Adrenal gland (tissue), 12 donors: ENCODE measurements around the gene SRMS. TPM values are rescaled to one million over a fixed set of nuclear protein-coding genes. Genes with fewer than 3 reads are reported as not detected.

Experiments
- DNase-seq, 7 donors: peaks; one replicate each; pipeline ENCODE4 v3.0.0-alpha.2; 2019 to 2020
- H3K27ac ChIP-seq, 5 donors: fragments of 200-600 bp; sonication (generic) in 4 of 5; 1 replicate in 3 of 5; 2 replicates in 2 of 5; pipeline versions ENCODE4 v1.5.1 to v1.8.0; 2016 to 2020; ENCODE audit warnings: mild to moderate bottlenecking in 1 of 5
- H3K27me3 ChIP-seq: fragments of 200-600 bp; 2 replicates; pipeline ENCODE4 v1.8.0; 2021
- H3K36me3 ChIP-seq, 2 donors: fragments of 200-600 bp; replicated peaks in 1 of 2; 1 replicate in 1 of 2; 2 replicates in 1 of 2; pipeline versions ENCODE4 v1.5.1 to v1.8.0; 2018 to 2022
- H3K4me1 ChIP-seq, 2 donors: fragments of 200-600 bp; replicated peaks in 1 of 2; 1 replicate in 1 of 2; 2 replicates in 1 of 2; pipeline versions ENCODE4 v1.5.1 to v1.8.0; 2018 to 2021
- H3K4me3 ChIP-seq, 4 donors: fragments of 200-600 bp; sonication (generic) in 3 of 4; one replicate each; pipeline ENCODE4 v1.5.1; 2016 to 2018
- H3K9me3 ChIP-seq, 3 donors: fragments of 200-600 bp; sonication (generic) in 1 of 3; replicated peaks in 1 of 3; 1 replicate in 2 of 3; 2 replicates in 1 of 3; pipeline versions ENCODE4 v1.5.1 to v1.8.0; 2016 to 2021
- CTCF ChIP-seq, 6 experiments: fragments of 450-650 bp in 4 of 6; fragments of 200-600 bp in 2 of 6; sonication (generic) in 1 of 6; IDR thresholded peaks; 1 replicate in 5 of 6; 2 replicates in 1 of 6; pipeline versions ENCODE4 v1.5.1 to v1.8.0; 2016 to 2021; ENCODE audit warnings: antibody characterized with exemption in 6 of 6, mild to moderate bottlenecking in 2 of 6, moderate library complexity in 1 of 6
- POLR2A ChIP-seq, 2 donors: fragments of 450-650 bp; IDR thresholded peaks; one replicate each; pipeline ENCODE4 v1.6.1; 2017; ENCODE audit warnings: antibody characterized with exemption in 2 of 2, mild to moderate bottlenecking in 2 of 2, moderate library complexity in 1 of 2
- WGBS, 4 donors: extraction: QIAGEN DNeasy Blood & Tissue Kit in 2 of 4; methylation state at CpG; one replicate each; pipeline versions ENCODE4 v1.1.5 to v1.1.7; 2013 to 2017; 5-methylcytosine and 5-hydroxymethylcytosine counted together
- intact Hi-C, 2 donors: fragments of 100-400 bp; cut with DNase I; formaldehyde crosslinking; loops; one replicate each; pipeline versions ENCODE4 v1.14.1 to v1.15.0; 2022 to 2023
- polyA plus RNA-seq, 3 donors: library from polyadenylated mRNA; stranded (reverse); fragments of 200-250 nt in 2 of 3; fragments of 350-450 nt in 1 of 3; fragmentation: Illumina TruSeq in 1 of 3; extraction: RNeasy Lipid Tissue Mini Kit (QIAGEN cat#74804) in 1 of 3; gene quantifications; one replicate each; pipeline ENCODE4 v1.2.3, GENCODE V29; 2013 to 2014
- total RNA-seq, 9 donors: library from RNA; depleted of rRNA in 4 of 9; stranded (reverse); fragments of >200 nt in 4 of 9; fragments of 120-200 nt in 1 of 9; fragmentation: NEBNext Ultra II Directional in 1 of 9; extraction: Animal tissue kit (Norgen Biotek cat#: 25700) in 1 of 9; gene quantifications; one replicate each; pipeline versions ENCODE4 v1.1.0 to v1.2.4, GENCODE V29; 2013 to 2023
- donor health status: healthy with polysubstance abuse.
- donor health status: Bipolar disorder and iron deficiency.
- donor health status: DM: yes; HTN: yes; CAD: no.
- donor health status: DM: no; HTN: no; CAD: no.
- donor health status: DM: no; HTN: no; CAD: no.
- donor health status: DM: yes; HTN: yes; CAD: no.

SRMS gene
- total and polyA plus RNA-seq, 12 donors, result not detected

GRCh38 chr20:63574829-63575743, 27.5 kb upstream of the SRMS start:
- peak in 1 of 7 donors; percentile 39 for DNase-seq
- Histone ChIP-seq H3K27me3 (no peaks in the 10 kb centered on the region), H3K4me3 (no peak overlapping the region), H3K27ac (no peak overlapping the region), H3K9me3 (no peaks in the 10 kb centered on the region), H3K4me1 (peaks cover 5 to 6% of the 10 kb centered on the region in 2 donors), H3K36me3 (no peaks in the 10 kb centered on the region)
- intact Hi-C loops, result no loop called here
- TF ChIP-seq CTCF (IDR thresholded peaks at IDR 0.05) (no peak), POLR2A (IDR thresholded peaks at IDR 0.05) (no peak)
- WGBS, 4 donors, result 56 to 67% (median 63%) methylated on average over 26 to 28 of the region's 28 CpGs

GRCh38 chr20:63574156-63574828, 26.7 kb upstream of the SRMS start, which contains the start of gene HELZ2:
Gene HELZ2 (minus strand): TSS chr20:63574239. CDS start chr20:63572385, 1,854 bp downstream.
- Histone ChIP-seq H3K27me3 (no peaks in the 10 kb centered on the region), H3K9me3 (no peaks in the 10 kb centered on the region), H3K36me3 (no peaks in the 10 kb centered on the region), H3K4me3 (peak within 1 kb of the TSS in 3 of 4 donors; percentile 56 to 83 (median 74)), H3K27ac (peak within 1 kb of the TSS in 3 of 5 donors; percentile 60 to 85 (median 65)), H3K4me1 (peaks cover 5 to 6% of the 10 kb centered on the region in 2 donors)
- TF ChIP-seq CTCF (IDR thresholded peaks at IDR 0.05), result no peak
- TF ChIP-seq POLR2A (IDR thresholded peaks at IDR 0.05), result peak in 1 of 2 donors; percentile 17
- WGBS, 4 donors, result 8 to 60% (median 10%) methylated on average over 1 to 40 of the region's 40 CpGs
- DNase-seq, result peak; percentile 65 to 87 (median 79)
- intact Hi-C loops, result no loop called here

- Histone ChIP-seq H3K9me3 (no peaks in the 10 kb centered on the region), H3K4me3 (peak overlapping the region in 3 of 4 donors; percentile 56 to 83 (median 74)), H3K4me1 (peaks cover 5 to 6% of the 10 kb centered on the region in 2 donors), H3K27ac (peak overlapping the region in 3 of 5 donors; percentile 60 to 85 (median 65)), H3K27me3 (no peaks in the 10 kb centered on the region), H3K36me3 (no peaks in the 10 kb centered on the region)
- DNase-seq, result no peak
- WGBS, 4 donors, result 0 to 2% (median 1%) methylated on average over 1 to 24 of the region's 24 CpGs
- intact Hi-C loops, result no loop called here
- TF ChIP-seq POLR2A (IDR thresholded peaks at IDR 0.05) (no peak), CTCF (IDR thresholded peaks at IDR 0.05) (no peak)
These were observed 26.1 kb upstream of the SRMS start for GRCh38 chr20:63573647-63574131.
